HepG2 (cell line): ENCODE data around the gene CDC42BPG. TPM values are rescaled to one million over a fixed set of nuclear protein-coding genes. Genes with fewer than 3 reads are reported as not detected.

Experiments used
- ATAC-seq: fragments of 200-7000 bp; cut with Tn5 transposase; 3 replicates; pipeline ENCODE4 v1.9.1; 2020; ENCODE audit warnings: mild to moderate bottlenecking, moderate library complexity
- BruUV-seq: library from RNA; stranded (reverse); fragments of 400-500 nt; replicated peaks from 2 replicates; lab custom pipeline; 2021; lab: Mats Ljungman, UMichigan
- CTCF ChIA-PET: fragments of 300-600 bp; formaldehyde crosslinking; extraction: SDS; loops from one replicate; lab custom pipeline; 2021; ENCODE audit warnings: low total read pairs, inconsistent platforms, low intra/inter-chr PET ratio; lab: Yijun Ruan, JAX
- POLR2A ChIA-PET: fragments of 350-600 bp; sonication (Branson Sonifier 250); formaldehyde crosslinking; loops from one replicate; lab custom pipeline; 2020; ENCODE audit warnings: antibody characterized with exemption, inconsistent platforms; lab: Yijun Ruan, JAX
- DNase-seq: peaks from one replicate; pipeline ENCODE4 v3.0.0-alpha.2; 2015; ENCODE audit warnings: low spot score
- FAIRE-seq: peaks from 3 replicates; lab custom pipeline; 2011; peaks lifted over from hg19 to GRCh38; lab: Jason Lieb, UNC
- H2AFZ ChIP-seq: one replicate; pipeline ENCODE4 v1.6.1; 2011; ENCODE audit warnings: low read length, inconsistent platforms
- H3K27ac ChIP-seq: fragments of 300-600 bp; 3 replicates; pipeline ENCODE4 v1.8.0; 2011; ENCODE audit warnings: mixed run types, mild to moderate bottlenecking, mixed read lengths, low read length, inconsistent platforms; ENCODE audit not compliant: insufficient read depth; ENCODE audit errors: extremely low read length
- H3K27me3 ChIP-seq, 2 experiments: fragments of 200-600 bp in 1 of 2; 2 replicates in 1 of 2; 3 replicates in 1 of 2; pipeline versions ENCODE4 v1.6.0 to v1.8.0; 2011; ENCODE audit warnings: low read length in 2 of 2, mild to moderate bottlenecking in 2 of 2, moderate library complexity in 2 of 2, inconsistent platforms in 1 of 2; ENCODE audit not compliant: insufficient read depth in 2 of 2, control insufficient read depth in 1 of 2
- H3K36me3 ChIP-seq, 2 experiments: fragments of 200-600 bp in 1 of 2; replicated peaks in 1 of 2; 2 replicates in 1 of 2; 3 replicates in 1 of 2; pipeline versions ENCODE4 v1.5.1 to v1.8.0; 2011; ENCODE audit warnings: low read length in 2 of 2, inconsistent platforms in 1 of 2; ENCODE audit not compliant: insufficient read depth in 2 of 2, control insufficient read depth in 1 of 2
- H3K4me1 ChIP-seq: 2 replicates; pipeline ENCODE4 v1.5.1; 2012; ENCODE audit warnings: low read length, inconsistent platforms; ENCODE audit not compliant: insufficient read depth
- H3K4me2 ChIP-seq: 2 replicates; pipeline ENCODE4 v1.6.0; 2011; ENCODE audit warnings: low read depth, low read length, inconsistent platforms
- H3K4me3 ChIP-seq, 3 experiments: fragments of 200-600 bp in 1 of 3; sonication (generic), shearing (Covaris generic) in 1 of 3; replicated peaks in 1 of 3; 2 replicates each; pipeline ENCODE4 v1.5.1; 2011 to 2016; ENCODE audit warnings: low read length in 3 of 3, inconsistent platforms in 2 of 3, low read depth in 2 of 3, mild to moderate bottlenecking in 2 of 3, control low read depth in 1 of 3, mixed read lengths in 1 of 3; ENCODE audit not compliant: insufficient read depth in 1 of 3
- H3K79me2 ChIP-seq: one replicate; pipeline ENCODE4 v1.6.1; 2011; ENCODE audit warnings: low read length, inconsistent platforms; ENCODE audit not compliant: insufficient read depth
- H3K9ac ChIP-seq: 2 replicates; pipeline ENCODE4 v1.6.0; 2011; ENCODE audit warnings: mild to moderate bottlenecking, low read depth, low read length, inconsistent platforms; ENCODE audit not compliant: insufficient read depth
- H3K9me3 ChIP-seq: 2 replicates; pipeline ENCODE4 v1.5.1; 2012; ENCODE audit warnings: mild to moderate bottlenecking, low read length
- H4K20me1 ChIP-seq: 2 replicates; pipeline ENCODE4 v1.6.0; 2011; ENCODE audit warnings: inconsistent platforms, mild to moderate bottlenecking, low read length, moderate library complexity; ENCODE audit not compliant: insufficient read depth
- CEBPG ChIP-seq: IDR thresholded peaks from 2 replicates; pipeline ENCODE4 v1.6.1; 2016
- MAZ ChIP-seq, 2 experiments: sonication (generic) in 1 of 2; formaldehyde crosslinking in 1 of 2; IDR thresholded peaks; 2 replicates each; pipeline versions ENCODE4 v1.5.0 to v1.6.1; 2012 to 2020; ENCODE audit warnings: low read depth in 2 of 2, mild to moderate bottlenecking in 2 of 2, borderline replicate concordance in 1 of 2, improper control_type of control experiment in 1 of 2, low read length in 1 of 2, missing genetic modification reagents in 1 of 2, moderate library complexity in 1 of 2
- POLR2A ChIP-seq, 2 experiments: IDR thresholded peaks; 2 replicates each; pipeline ENCODE4 v1.6.1; 2011; ENCODE audit warnings: low read depth in 2 of 2, low read length in 2 of 2, mild to moderate bottlenecking in 1 of 2, moderate library complexity in 1 of 2; ENCODE audit not compliant: insufficient read depth in 1 of 2
- ZNF605 ChIP-seq: sonication (generic); formaldehyde crosslinking; IDR thresholded peaks from 2 replicates; pipeline ENCODE4 v1.8.0; 2022; ENCODE audit warnings: mild to moderate bottlenecking, missing genetic modification reagents
- ZNF891 ChIP-seq: sonication (generic); formaldehyde crosslinking; IDR thresholded peaks from 2 replicates; pipeline ENCODE4 v1.5.0; 2020; ENCODE audit warnings: mild to moderate bottlenecking, missing genetic modification reagents
- WGBS: methylation state at CpG from one replicate; pipeline ENCODE4 v1.1.6; 2017; ENCODE audit warnings: low lambda C conversion rate; 5-methylcytosine and 5-hydroxymethylcytosine counted together
- in situ Hi-C: cut with HindIII; loops from 2 replicates; pipeline ENCODE4 v1.10.0; 2017; ENCODE audit warnings: low pct_unique_long_range_greater_than_20kb; ENCODE audit not compliant: extremely low pct_ligation_motif_present
- intact Hi-C: fragments of 100-400 bp; cut with micrococcal nuclease; formaldehyde crosslinking; loops from one replicate; pipeline ENCODE4 v1.10.0; 2022; ENCODE audit not compliant: unreplicated experiment
- polyA plus RNA-seq, 8 experiments: library from polyadenylated mRNA; depleted of rRNA in 3 of 8; stranded (reverse) in 7 of 8; unstranded in 1 of 8; fragments of >200 nt; fragmentation: Illumina TruSeq in 4 of 8; extraction: Trizol in 4 of 8; gene quantifications; 2 replicates each; pipeline versions ENCODE4 v1.2.1 to v1.2.3, GENCODE V29; 2011 to 2016; ENCODE audit warnings: low read depth in 4 of 8, missing spikeins in 1 of 8, mixed read lengths in 1 of 8; ENCODE audit not compliant: insufficient read depth in 1 of 8
- total RNA-seq, 5 experiments: library from RNA; depleted of rRNA; stranded (reverse); fragments of >200 nt; fragmentation: Illumina TruSeq; extraction: Trizol; gene quantifications; 2 replicates each; pipeline ENCODE4 v1.2.3, GENCODE V29; 2016; ENCODE audit warnings: low read depth in 1 of 5
- TF ChIP-seq, protein P1 (sequence below): sonication (generic); formaldehyde crosslinking; IDR thresholded peaks from one replicate; pipeline ENCODE4 v1.5.1; 2020; ENCODE audit warnings: mild to moderate bottlenecking, missing genetic modification reagents; ENCODE audit errors: not compliant biosample characterization
- TF ChIP-seq, protein P2 (sequence below): sonication (generic); formaldehyde crosslinking; IDR thresholded peaks from 2 replicates; pipeline ENCODE4 v1.4.0; 2020; ENCODE audit warnings: missing genetic modification reagents
- TF ChIP-seq, protein P3 (sequence below): sonication (generic); formaldehyde crosslinking; IDR thresholded peaks from 2 replicates; pipeline ENCODE4 v1.9.0; 2021; ENCODE audit warnings: missing genetic modification reagents, mild to moderate bottlenecking, borderline replicate concordance

CDC42BPG gene
- total and polyA plus RNA-seq, 2 of the 13 experiments (the other 11 are each of a cell fraction or from before 2014, with no cell fraction given) = 0.55 to 1.4 TPM

DNA sequence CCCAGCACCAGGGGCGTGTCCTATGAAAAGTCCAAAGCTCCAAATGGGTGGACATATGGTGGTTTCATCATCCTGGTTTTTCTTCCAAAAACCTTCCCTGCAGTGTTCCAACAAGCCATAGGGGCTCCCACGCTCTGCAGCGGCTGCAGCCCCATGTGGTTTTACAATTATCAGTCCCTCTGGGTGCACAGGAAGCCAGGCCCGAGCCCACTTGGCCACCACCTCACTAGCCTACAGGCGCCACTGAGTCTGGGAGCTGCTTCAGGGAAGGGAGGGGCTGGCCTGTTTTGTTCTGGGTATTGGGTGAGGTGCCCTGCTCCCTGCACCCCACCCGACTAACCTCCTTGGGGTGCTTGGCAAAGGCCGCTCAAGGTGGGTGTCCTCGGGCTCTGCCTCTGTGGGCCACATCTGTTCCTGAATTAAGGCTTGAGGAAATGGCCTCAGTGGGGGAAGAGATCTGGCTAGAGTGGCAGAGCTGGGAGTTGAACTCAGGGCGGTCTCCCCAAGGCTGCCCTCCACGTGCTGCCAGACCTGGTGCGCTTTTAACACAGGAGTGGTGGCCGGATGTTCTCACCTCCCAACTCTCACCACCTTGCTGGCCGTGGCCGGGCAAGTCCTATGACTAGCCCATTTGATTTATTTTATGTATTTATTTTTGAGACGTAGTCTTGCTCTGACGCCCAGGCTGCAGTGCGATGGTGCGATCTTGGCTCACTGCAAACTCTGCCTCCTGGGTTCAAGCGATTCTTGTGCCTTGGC, 5.3 kb upstream of the CDC42BPG start:
- H3K27me3 ChIP-seq = no peaks in the 10 kb centered on the region
- CTCF ChIA-PET = interaction anchor here (1.3 to 4.5 kb wide), 2 partner anchors 44 to 62 kb away, joined by 3 to 72 read pairs; no protein-coding TSS in a partner anchor
- POLR2A ChIA-PET = interaction anchor here (0.8 to 4.7 kb wide), 11 partner anchors 20 to 267 kb away, joined by 3 to 30 read pairs (median 6); partner anchors contain the start of genes EHD1, GPHA2, SF1 and ZNHIT2
- FAIRE-seq = no peak
- no peak overlapping the region for H3K4me3 ChIP-seq
- H3K36me3 ChIP-seq = peaks cover 3 to 5% of the 10 kb centered on the region in 2 experiments; a peak in 3 of 5 replicates
- no peaks in the 10 kb centered on the region for H4K20me1 ChIP-seq
- no peaks in the 10 kb centered on the region for H3K9me3 ChIP-seq
- WGBS = 89% methylated on average over 14 of the region's 19 CpGs
- no peak overlapping the region for H3K27ac ChIP-seq
- H3K4me2 ChIP-seq = no peak overlapping the region
- in situ Hi-C loops (loop anchor here (5.0 kb wide), 1 partner anchor 43 kb away; no protein-coding TSS in a partner anchor), intact Hi-C loops (loop anchor here (5.0 to 10.0 kb wide), 3 partner anchors 47 to 148 kb away; partner anchors contain the start of genes BATF2 and MAP4K2)
- H2AFZ ChIP-seq = no peak overlapping the region
- no TSS peak for BruUV-seq
- no peak overlapping the region for H3K9ac ChIP-seq
- peaks cover 62% of the 10 kb centered on the region for H3K4me1 ChIP-seq
- no peak for DNase-seq
- H3K79me2 ChIP-seq = no peaks in the 10 kb centered on the region
- no peak for ATAC-seq
- no peak for TF ChIP-seq POLR2A (IDR thresholded peaks at IDR 0.05; ENCODE audit: insufficient read depth in 1 of 2, low read depth in 2 of 2, low read length in 2 of 2)
- TF ChIP-seq ZNF605 = no peak
- no peak for TF ChIP-seq MAZ (IDR thresholded peaks at IDR 0.05; ENCODE audit: borderline replicate concordance, low read depth, low read length)
- 0 out of 2 replicates have a peak, but pooled peaks have one; percentile 8 for TF ChIP-seq MAZ (CRISPR knock-in tag; IDR thresholded peaks at IDR 0.05; ENCODE audit: low read depth)
- peak; percentile 35; the same call in 1 of the 2 replicates for TF ChIP-seq CEBPG (CRISPR knock-in tag)
- no peak for TF ChIP-seq ZNF891 (CRISPR knock-in tag)
- TF ChIP-seq, protein P1, sequence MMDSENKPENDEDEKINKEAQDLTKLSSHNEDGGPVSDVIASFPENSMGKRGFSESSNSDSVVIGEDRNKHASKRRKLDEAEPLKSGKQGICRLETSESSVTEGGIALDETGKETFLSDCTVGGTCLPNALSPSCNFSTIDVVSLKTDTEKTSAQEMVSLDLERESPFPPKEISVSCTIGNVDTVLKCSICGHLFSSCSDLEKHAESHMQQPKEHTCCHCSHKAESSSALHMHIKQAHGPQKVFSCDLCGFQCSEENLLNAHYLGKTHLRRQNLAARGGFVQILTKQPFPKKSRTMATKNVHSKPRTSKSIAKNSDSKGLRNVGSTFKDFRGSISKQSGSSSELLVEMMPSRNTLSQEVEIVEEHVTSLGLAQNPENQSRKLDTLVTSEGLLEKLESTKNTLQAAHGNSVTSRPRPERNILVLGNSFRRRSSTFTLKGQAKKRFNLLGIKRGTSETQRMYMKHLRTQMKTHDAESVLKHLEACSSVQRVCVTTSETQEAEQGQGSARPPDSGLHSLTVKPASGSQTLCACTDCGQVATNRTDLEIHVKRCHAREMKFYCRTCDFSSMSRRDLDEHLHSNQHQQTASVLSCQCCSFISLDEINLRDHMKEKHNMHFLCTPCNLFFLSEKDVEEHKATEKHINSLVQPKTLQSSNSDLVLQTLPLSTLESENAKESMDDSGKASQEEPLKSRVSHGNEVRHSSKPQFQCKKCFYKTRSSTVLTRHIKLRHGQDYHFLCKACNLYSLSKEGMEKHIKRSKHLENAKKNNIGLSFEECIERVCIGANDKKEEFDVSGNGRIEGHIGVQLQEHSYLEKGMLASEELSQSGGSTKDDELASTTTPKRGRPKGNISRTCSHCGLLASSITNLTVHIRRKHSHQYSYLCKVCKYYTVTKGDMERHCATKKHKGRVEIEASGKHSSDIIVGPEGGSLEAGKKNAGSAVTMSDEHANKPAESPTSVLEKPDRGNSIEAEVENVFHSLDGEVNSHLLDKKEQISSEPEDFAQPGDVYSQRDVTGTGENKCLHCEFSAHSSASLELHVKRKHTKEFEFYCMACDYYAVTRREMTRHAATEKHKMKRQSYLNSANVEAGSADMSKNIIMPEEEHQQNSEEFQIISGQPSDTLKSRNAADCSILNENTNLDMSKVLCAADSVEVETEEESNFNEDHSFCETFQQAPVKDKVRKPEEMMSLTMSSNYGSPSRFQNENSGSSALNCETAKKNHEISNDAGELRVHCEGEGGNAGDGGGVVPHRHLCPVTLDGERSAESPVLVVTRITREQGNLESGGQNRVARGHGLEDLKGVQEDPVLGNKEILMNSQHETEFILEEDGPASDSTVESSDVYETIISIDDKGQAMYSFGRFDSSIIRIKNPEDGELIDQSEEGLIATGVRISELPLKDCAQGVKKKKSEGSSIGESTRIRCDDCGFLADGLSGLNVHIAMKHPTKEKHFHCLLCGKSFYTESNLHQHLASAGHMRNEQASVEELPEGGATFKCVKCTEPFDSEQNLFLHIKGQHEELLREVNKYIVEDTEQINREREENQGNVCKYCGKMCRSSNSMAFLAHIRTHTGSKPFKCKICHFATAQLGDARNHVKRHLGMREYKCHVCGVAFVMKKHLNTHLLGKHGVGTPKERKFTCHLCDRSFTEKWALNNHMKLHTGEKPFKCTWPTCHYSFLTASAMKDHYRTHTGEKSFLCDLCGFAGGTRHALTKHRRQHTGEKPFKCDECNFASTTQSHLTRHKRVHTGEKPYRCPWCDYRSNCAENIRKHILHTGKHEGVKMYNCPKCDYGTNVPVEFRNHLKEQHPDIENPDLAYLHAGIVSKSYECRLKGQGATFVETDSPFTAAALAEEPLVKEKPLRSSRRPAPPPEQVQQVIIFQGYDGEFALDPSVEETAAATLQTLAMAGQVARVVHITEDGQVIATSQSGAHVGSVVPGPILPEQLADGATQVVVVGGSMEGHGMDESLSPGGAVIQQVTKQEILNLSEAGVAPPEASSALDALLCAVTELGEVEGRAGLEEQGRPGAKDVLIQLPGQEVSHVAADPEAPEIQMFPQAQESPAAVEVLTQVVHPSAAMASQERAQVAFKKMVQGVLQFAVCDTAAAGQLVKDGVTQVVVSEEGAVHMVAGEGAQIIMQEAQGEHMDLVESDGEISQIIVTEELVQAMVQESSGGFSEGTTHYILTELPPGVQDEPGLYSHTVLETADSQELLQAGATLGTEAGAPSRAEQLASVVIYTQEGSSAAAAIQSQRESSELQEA (CRISPR knock-in tag) = no peak
- TF ChIP-seq, protein P2, sequence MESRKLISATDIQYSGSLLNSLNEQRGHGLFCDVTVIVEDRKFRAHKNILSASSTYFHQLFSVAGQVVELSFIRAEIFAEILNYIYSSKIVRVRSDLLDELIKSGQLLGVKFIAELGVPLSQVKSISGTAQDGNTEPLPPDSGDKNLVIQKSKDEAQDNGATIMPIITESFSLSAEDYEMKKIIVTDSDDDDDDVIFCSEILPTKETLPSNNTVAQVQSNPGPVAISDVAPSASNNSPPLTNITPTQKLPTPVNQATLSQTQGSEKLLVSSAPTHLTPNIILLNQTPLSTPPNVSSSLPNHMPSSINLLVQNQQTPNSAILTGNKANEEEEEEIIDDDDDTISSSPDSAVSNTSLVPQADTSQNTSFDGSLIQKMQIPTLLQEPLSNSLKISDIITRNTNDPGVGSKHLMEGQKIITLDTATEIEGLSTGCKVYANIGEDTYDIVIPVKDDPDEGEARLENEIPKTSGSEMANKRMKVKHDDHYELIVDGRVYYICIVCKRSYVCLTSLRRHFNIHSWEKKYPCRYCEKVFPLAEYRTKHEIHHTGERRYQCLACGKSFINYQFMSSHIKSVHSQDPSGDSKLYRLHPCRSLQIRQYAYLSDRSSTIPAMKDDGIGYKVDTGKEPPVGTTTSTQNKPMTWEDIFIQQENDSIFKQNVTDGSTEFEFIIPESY (CRISPR knock-in tag) = peak; percentile 30; the same call in 1 of the 2 replicates
- TF ChIP-seq, protein P3, sequence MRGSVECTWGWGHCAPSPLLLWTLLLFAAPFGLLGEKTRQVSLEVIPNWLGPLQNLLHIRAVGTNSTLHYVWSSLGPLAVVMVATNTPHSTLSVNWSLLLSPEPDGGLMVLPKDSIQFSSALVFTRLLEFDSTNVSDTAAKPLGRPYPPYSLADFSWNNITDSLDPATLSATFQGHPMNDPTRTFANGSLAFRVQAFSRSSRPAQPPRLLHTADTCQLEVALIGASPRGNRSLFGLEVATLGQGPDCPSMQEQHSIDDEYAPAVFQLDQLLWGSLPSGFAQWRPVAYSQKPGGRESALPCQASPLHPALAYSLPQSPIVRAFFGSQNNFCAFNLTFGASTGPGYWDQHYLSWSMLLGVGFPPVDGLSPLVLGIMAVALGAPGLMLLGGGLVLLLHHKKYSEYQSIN = no peak
